Stimulated activated naive CD8-positive, alpha-beta T cell treated with anti-CD3 and anti-CD28 coated beads, Interleukin-15, Interleukin-2, amounts not matched to agents 100 U/mL and 50 U/mL, for 24 hours (primary cell): ENCODE measurements around the gene KIAA0513.
A peak's percentile ranks its signal among the peaks of the same experiment; 100 is the strongest.
"Not testable (repeated sequence)": the region's sequence is repeated elsewhere in the genome, so short reads cannot be mapped to it uniquely, and the experiment has no call there.

Experiments
- ATAC-seq: fragments of 150-1000 bp; cut with Tn5 transposase; one replicate; pipeline ENCODE4 v1.10.0; 2021
- DNase-seq: peaks from one replicate; pipeline ENCODE4 v3.0.0; 2021

The KIAA0513 gene

DNA sequence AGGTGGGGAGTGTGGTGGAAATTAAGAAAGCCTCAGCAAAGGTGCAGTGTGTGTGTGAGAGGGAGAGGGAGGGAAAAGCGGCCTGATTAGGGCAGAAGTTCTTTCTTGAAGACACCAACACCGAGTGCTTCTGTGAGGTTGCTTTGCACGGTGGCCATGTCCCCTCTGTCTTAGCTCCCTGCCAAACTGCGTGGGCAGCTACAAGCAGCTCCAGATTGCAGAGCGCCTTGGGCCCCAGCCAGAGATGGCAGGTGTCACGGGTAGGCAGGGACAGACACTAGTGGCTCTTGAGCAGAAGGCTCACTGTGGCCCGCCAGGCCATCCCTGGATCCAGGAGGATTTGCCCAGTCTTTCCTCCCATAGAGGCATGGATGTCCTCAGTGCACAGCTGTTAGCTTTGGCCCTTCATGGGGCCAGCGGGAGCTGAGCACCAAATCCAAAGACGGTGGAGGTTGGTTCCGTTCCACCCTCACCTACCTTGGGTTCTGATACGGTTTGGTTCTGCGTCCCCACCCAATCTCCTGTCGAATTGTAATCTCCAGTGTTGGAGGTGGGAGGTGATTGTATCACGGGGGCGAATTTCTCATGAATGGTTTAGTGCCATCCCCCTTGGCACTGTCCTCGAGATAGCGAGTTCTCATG lies 21.4 kb downstream of the KIAA0513 start:
- DNase-seq (no peak), ATAC-seq (no peak)

DNA sequence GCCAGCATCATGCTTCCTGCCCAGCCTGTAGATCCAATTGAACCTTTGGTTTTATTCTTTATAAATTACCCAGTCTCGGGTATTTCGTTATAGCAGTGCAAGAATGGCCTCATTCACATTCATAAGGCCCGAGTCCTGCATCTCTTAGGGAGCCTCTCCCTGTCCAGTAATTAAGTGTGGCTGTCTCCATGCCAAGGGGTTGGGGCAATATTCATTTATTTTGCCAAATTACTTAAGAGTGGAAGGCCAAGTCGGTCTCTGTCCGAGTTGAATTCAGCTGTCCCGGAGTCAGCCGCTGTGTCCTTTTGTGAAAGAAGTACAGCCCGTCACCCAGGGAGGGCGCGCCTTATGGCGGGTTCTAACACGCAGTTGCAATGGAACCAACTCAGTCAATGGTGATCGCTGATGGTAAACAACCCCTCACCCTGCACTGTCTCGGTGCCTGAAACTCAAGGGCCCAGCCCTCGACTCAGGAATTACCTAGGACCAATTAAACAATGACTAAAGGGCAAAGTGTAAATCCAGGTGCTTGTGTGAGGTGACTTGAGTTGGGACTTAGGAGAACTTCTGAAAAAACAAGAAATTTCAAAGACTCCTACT lies 22.2 kb downstream of the KIAA0513 start:
- DNase-seq, result no peak
- ATAC-seq, result no peak

DNA sequence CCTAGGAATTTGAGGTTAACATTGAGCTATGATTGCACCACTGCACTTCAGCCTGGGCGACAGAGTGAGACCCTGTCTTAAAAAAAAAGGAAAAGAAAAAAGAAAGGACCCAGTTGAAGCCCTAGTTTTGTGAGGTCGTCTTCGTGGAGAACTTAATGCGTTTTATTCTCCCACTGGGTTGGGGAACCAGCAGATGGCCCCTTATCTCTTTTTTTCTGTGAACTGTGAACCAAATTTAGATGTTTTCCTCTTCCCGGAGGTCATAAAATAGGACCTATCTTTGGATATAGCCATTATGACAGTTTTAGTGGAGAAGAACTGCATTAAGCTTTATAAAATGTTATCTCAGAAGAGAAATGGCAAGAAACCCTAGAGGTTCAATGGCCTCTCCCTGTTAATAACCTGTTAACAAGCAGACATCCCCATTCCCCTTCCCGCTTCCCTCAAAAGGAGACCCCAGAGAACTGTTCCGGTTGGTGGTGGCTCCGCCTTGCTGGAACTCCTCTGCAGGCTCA lies 23.5 kb downstream of the KIAA0513 start:
- ATAC-seq (no peak), DNase-seq (no peak)

DNA sequence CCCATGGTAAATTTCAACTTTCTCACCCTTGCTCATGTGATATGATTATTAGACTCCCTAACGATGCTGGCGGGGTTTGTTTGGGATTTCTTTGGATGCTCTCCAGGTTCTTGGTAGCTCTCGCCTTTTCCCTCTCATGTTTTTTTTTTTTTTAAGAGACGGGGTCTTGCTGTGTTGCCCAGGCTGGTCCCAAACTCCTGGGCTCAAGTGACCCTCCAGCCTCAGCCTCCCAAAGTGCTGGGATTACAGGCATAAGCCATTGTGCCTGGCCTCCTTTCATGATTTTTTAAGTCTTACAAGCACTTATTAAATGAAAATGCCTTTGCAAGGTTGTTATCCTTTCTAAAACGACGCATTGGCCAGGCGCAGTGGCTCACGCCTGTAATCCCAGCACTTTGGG lies 24.1 kb downstream of the KIAA0513 start:
- DNase-seq (no peak), ATAC-seq (no peak)

DNA sequence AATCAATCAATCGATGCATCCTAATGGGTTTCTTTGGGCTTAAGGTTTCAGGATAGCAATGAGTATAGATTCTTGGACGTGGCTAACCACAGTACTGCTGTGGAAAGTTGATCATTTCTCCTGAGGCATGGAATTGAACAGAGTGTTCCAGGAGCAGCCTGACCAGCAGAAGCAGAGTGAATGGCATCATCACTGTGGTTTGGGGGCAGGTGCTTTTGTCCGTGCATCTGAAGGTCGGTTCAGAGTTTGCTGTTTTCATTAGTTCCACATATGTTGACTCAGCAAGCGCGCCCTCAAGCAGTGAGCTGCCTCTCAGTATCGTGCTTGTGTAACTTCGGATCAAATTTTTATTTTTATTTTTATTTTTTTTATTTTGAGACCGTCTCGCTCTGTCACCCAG lies 24.9 kb downstream of the KIAA0513 start:
- DNase-seq (no peak), ATAC-seq (no peak)

DNA sequence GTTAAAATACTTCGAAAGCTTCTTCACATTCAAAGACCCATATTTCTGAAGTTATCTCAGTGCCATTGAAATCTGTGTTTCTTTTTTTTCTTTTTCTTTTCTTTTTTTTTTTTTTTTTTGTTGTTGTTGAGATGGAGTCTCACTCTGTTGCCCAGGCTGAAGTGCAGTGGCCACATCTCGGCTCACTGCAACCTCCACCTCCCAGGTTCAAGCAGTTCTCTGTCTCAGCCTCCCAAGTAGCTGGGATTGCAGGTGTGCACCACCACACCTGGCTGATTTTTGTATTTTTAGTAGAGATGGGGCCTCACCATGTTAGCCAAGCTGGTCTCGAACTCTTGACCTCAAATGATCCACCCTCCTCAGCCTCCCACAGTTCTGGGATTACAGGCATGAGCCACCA lies 26.7 kb downstream of the KIAA0513 start:
- not testable (repeated sequence) for DNase-seq, ATAC-seq

DNA sequence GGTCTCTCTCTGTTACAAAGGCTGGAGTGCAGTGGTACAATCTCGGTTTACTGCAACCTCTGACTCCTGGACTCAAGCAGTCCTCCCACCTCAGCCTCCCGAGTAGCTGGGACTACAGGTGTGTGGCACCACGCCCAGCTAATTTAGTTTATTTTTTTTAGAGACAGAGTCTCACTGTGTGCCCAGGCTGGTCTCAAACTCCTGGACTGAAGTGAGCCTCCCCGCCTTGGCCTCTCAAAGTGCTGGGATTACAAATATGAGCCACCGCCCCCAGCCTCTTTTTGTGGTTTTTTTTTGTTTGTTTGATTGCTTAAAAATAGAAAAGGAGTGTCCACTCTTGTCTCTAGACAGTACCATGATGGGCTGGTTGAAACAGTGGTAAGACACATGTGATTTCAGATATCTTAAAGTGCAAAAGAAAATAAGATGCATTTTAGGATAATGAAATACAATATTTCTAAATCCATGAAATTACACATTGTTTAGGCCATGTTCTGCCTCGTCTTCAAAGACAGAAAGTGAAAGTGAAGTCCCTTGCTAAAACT lies 27.4 kb downstream of the KIAA0513 start:
- DNase-seq (no peak), ATAC-seq (no peak)

DNA sequence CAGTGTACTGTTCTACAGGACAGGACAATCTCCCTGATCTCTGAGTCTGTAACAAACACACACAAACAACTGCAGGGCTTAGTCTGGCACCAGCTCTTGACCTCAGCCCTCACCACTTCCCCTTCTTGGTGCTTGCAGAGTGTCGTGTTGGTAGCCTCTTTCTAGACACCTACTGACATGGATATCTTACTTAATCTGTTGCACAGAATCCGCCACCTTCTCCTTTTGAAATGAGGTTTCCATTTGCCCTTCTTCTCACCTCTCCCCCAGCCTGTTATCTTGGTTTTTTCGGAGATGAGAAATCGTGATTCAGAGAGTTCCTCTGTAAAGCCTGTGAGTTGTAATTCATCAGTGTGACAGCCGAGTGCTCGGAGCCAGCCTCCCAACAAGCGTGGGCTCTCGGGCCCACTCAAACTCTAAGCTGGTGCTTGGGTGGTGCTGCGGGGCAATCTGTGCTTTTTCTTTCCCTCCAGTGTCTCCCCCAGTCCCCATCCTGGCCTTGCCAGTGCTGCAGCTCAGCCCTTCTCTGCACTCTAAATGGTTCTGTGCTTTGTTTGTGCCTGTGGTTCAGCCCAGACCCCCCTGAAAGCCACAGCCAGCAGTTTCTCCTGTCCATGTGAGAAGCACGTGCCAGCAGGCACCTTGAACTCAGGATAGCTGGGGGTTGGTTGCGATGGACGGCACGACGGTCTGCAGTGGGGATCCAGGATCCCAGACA lies 28.1 kb downstream of the KIAA0513 start:
- ATAC-seq, result peak; percentile 93
- peak; percentile 66 for DNase-seq

DNA sequence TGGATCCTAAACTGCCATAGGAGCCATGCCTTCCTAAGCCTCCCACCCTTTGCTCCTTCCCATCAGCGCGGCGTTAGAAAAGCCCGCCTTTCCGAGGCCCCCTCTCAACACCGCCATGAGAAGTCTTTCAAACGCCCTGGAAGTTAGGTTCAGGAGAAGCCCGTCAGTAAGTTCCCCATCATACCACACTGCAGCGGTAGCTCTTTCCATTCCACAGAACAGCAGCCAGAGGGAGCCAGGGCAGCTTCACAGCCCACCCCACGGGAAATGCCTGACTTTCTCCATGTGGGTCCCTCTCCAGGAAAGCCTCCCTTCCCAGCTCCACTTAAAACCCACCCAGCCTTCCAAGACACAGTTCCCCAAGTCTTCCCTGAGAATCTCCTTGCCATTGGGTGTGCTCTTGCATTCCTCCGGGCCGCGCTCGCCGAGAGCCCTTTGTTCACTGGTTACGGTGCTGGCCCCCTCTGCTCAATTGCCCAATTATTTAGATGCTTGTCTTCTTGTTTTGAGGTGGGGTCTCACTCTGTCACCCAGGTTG lies 28.7 kb downstream of the KIAA0513 start:
- DNase-seq (peak; percentile 14), ATAC-seq (no peak)

DNA sequence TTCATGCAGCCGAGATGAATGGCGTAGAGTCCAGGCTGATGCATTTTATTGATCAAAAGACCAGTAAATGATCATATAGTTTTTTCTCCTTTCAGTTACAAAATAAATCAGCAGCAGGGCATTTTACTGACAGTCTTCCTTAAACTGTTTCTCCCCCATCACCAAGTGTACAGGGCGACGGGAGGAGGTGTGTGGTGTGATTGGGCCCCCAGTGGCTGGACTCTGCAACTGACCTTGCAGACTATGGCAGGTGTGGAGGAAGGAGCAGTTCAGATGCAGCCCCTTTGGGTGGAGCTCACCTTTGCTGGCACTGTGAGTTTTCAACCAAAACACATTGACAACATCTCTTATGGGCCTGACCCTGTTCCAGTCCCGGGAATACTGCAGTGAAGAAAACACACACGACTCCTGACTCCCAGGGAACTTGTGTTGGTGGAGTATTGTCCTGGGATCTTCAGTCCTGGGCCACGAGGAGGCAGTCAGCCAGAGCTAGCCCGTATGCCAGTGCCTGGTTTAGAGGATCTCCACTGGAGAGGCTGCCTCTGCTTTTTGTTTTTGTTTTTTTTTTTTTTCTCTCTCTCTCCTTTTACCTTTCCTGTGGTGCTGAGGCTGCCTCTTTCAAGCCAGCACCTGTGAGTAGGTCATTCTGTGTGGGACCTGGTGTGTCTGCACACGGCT lies 29.8 kb downstream of the KIAA0513 start:
- DNase-seq (no peak), ATAC-seq (no peak)

DNA sequence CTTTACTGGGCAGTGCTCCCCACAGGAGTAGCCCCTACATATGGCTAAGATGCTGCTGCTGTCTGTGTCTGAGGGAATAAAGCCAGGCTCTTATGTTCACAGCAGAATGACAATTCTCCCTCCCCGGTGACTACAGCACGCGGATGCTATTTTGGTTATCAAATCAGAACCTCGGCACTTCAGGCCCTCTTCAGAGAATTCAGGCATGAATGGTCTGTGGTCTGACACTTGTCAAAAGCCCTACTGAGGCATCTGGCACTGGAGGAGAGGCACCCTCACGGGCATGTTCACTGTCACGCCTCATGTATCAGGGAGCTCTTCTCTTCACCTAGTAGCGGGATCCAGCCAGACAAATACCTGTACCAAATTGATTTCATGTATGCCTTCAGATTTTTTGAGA lies 30.4 kb downstream of the KIAA0513 start:
- no peak for DNase-seq

DNA sequence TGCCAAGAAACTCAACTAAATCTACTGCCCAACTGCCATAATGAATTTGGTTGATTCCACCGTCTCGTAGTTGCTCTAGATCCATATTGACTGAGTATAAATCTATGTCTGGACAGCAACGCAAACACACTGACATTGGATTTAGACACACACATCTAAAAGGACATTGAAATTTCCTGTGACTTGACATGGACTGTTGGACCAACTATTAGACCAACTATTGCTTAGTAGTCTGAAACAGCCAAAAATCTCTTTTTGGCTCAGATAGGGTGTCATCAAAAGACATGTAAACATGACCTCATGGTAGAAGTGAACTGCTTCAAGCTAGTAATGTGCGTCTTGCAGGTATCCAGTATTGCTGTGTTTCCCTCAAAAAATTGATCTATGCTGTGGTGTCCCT lies 31.3 kb downstream of the KIAA0513 start:
- DNase-seq (no peak), ATAC-seq (no peak)

More for the DNA sequence above, 30.4 kb downstream of the KIAA0513 start:
- ATAC-seq, result no peak

DNA sequence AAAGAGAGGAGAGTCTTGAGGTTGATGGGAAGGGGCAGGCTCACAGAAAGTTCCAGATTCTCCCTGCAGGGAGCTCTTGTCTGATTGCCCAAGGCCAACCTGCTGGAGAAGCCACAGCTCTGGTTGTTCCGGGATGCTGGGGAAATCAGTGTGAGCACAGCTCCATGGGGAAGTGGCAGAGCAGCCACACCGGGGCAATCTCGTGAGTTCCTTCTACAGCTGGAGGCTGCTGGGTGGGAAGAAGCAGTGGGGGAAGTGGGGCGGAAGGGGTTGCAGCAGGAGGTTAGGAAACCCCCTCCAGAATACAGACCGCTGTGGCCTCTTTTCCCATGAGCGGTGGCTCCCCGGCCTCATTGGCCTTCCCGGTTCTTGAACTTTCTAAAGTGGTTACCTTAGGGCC lies 34.0 kb downstream of the KIAA0513 start:
- ATAC-seq, result peak; percentile 51
- DNase-seq, result no peak

DNA sequence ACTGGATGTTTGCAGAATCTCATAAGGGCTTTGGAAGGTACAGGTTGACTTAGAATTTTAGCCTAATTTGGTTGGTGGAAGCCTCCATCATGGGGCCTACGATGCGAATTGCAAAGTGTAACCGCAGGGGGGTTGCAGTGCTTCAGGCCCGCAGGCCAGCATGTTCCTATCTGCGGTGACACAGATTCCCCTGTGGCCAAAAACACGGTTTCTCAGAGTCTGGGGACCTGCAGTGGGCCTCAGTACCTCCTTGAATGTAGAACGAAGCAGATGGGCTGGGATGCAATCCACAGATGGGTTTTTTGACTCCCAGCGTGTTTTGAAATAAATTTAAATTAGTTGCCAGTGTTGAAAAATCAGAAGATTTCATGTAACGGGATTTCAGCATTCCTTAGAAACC lies 34.7 kb downstream of the KIAA0513 start:
- no peak for DNase-seq
- ATAC-seq, result no peak

DNA sequence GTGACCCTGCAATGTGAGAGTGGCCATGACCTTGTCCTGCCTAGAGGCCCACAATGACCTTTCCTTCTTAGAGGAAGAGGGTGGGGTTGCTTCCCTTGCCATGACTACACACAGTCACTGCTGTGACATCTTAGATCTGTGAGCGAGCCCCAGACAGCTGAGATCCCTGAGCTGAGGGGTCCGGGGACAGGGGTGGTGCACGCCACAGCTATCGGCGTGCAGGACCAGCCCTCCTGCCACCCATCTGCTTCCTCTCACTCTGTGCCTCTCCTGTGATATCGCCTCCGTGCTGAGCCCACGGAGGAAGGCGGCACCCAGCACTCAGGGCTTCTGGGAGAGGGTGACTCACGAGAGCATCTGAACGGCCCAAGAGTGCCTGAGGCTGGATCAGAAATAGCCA lies 35.2 kb downstream of the KIAA0513 start:
- no peak for DNase-seq
- no peak for ATAC-seq

DNA sequence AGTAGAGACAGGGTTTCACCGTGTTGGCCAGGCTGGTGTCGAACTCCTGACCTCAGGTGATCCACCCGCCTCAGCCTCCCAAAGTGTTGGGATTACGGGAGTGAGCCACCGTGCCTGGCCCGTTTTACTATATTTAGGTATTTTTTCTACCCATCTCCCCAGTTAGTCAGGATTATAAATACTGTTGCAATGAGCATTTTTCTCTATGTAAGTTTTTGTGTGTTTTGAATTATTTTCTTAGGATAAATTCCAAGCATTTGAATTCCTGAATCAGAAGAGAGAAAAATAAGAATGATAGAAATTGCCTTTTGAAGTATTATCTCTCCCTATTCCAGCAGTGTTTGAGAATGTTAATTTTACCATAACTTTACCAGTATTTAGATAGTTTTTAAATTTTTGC lies 36.6 kb downstream of the KIAA0513 start:
- ATAC-seq (no peak), DNase-seq (no peak)

DNA sequence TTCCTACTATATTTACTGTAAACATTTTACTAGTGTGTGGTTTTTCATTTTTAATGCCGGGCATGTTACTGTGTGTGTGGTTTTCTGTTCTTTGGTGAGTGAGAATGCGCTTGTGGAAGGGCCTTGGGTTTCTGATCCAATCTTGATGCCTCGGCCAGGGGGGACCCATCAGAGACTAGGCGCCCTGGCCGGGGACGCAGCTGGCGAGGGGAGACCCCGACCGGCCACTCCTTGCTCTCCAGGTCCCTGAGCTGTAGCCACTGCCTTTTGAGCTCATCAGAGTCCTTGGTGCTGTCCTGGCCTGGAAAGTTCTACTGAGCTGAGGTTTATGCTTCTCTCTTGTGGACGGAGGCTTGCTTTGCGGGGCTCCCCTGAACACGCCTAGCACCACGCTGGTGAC lies 37.5 kb downstream of the KIAA0513 start:
- ATAC-seq (no peak), DNase-seq (no peak)

DNA sequence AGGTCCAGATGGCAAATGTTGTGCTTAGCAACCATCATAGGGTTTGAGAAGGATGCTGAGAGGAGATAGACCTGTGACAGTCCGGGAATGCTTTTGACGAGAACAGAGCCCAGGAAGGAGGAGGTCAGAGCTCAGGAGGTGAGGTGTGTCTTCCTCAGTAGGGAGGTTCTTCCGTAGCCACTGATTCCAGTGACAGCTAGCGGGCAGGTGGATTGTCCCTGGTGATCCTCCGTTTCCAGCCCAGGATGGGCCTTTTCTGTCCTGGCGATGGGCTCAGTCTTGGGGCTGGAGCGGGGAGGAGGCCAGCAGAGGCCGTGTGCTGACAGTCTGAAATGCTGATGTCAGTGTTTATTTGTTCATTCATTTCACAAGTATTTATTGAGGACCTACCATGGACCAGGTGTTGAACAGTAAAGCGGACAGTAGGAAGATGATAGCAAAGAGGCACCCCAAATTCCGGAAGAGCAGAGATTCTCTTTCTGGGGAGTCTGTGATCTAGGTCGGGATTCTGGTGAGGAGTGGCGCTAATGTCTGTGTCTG lies 38.8 kb downstream of the KIAA0513 start:
- ATAC-seq (peak; percentile 16), DNase-seq (no peak)

DNA sequence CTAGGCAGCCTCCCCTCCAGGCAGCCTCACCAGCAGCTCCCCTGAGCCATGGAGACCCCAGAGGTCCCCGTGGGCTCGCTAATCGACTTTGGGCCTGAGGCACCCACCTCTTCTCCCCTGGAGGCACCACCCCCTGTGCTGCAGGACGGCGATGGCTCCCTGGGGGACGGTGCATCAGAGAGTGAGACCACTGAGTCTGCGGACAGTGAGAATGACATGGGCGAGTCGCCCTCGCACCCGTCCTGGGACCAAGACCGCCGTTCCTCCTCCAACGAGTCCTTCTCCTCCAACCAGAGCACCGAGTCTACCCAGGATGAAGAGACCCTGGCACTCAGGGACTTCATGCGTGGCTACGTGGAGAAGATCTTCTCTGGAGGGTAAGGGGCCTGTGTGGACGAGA lies 39.4 kb downstream of the KIAA0513 start:
- no peak for ATAC-seq
- DNase-seq, result no peak

DNA sequence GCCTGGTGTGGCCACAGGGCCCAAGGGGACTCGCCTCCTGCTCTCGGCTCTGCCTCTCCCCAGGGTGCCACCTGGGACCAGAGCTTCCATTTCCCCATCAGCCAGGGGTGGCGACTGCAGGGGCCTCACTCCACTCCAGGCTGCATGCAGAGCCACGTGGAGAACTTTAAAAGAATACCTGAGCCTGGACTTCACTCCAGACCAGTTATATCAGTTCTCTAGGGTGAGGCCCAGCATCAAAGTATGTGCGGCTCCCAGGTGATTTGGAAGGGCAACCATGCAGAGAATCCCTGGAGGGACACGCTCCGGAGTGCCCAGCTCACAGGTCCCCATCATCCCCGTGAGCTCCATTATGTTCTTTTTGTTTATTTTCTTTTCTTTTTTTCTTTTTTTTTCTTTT lies 39.8 kb downstream of the KIAA0513 start:
- no peak for ATAC-seq
- no peak for DNase-seq

DNA sequence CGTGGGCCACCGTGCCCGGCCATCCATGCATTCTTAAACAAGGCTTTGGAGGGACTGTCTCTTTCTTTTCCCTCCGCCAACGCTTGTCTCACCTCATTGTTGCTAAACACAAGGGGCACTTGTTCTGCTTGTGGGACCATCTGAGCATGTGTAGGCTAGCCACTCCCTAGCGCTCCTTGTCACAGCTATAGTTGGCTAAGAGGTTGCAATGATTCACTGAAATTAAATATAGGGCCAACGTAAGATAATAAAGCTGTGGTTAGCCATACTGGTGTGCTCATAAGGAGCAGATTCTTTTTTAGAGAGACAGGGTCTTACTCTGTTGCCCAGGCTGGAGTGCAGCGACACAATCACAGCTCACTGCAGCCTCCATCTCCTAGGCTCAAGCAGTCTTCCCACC lies 41.2 kb downstream of the KIAA0513 start:
- DNase-seq, result no peak
- no peak for ATAC-seq

DNA sequence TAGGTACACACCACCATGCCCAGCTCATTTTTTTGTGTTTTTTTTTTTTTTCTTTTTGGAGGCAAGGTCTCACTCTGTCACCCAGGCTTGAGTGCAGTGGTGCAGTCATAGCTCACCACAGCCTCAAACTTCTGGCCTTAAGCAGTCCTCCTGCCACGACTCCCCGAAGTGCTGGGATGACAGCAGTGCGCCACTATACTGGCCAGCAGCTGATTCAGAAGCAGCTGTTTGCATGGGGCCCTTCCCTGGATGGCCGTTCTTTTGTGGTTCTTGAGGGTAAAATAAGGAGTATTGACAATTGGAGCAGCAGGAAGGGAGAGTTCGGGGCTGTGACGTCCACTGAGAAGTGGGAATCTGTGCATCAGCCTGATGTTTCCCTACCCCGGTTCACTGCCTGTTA lies 41.6 kb downstream of the KIAA0513 start:
- ATAC-seq (no peak), DNase-seq (no peak)
